ENCODE measurements around the gene CHRDL2. TPM values are rescaled to one million over a fixed set of nuclear protein-coding genes. Genes with fewer than 3 reads are reported as not detected.

CHRDL2 gene
- polyA plus RNA-seq, 1 of the 3 experiments (the other 2 are of a cell fraction): not detected

DNA sequence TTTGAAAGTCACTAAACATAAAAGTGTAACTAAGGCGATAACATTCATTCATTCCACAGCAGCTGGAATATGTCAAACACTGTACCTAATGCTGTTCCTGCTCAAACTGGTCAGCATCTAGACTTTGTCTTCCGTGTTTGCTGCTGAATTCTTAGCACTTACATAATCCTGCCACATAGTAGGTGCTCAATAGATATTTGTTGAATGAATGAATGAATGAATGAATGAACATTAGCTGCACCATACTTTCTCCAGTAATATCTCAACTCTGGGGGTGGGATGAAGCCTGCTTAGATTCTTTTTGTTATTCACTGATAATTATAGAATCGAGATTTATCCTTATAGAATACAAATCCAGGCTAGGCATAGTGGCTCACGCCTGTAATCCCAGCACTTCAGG lies 10.8 kb upstream of the CHRDL2 start:
- Histone ChIP-seq H3K9ac (no peak overlapping the region), H3K4me3 (ENCODE audit: low read depth in 2 of 2, low read length in 1 of 2) (no peak overlapping the region), H2AFZ (ENCODE audit: low read depth) (no peak overlapping the region), H3K27ac (ENCODE audit: low read depth in 2 of 2, low read length in 1 of 2) (no peak overlapping the region), H4K20me1 (ENCODE audit: insufficient read depth) (no peaks in the 10 kb centered on the region), H3K4me2 (no peak overlapping the region), H3K36me3 (replicated peaks in 1 of 2; ENCODE audit: control insufficient read depth in 1 of 2, insufficient read depth in 2 of 2, low read length in 1 of 2) (no peaks in the 10 kb centered on the region), H3K9me3 (no peaks in the 10 kb centered on the region), H3K79me2 (ENCODE audit: insufficient read depth) (no peaks in the 10 kb centered on the region), H3K9me2 (no peaks in the 10 kb centered on the region), H3F3A (replicated peaks; ENCODE audit: insufficient read depth) (no peaks in the 10 kb centered on the region), H3K27me3 (ENCODE audit: insufficient read depth) (no peaks in the 10 kb centered on the region), H3K4me1 (ENCODE audit: control insufficient read depth in 1 of 2, insufficient read depth in 2 of 2, low read depth in 1 of 2, low read length in 1 of 2) (no peaks in the 10 kb centered on the region)
- DNase-seq: no peak
- TF ChIP-seq YY1 (IDR thresholded peaks at IDR 0.05; ENCODE audit: low read depth): no peak
- no peak for TF ChIP-seq MXI1 (IDR thresholded peaks at IDR 0.05; ENCODE audit: low read depth, low read length)
- TF ChIP-seq EP300 (IDR thresholded peaks at IDR 0.05; ENCODE audit: borderline replicate concordance in 1 of 2, low read depth in 1 of 2, low read length in 1 of 2): no peak
- no peak for TF ChIP-seq RFX5 (IDR thresholded peaks at IDR 0.05; ENCODE audit: low read length)
- no peak for TF ChIP-seq GATA2 (CRISPR knock-in tag; IDR thresholded peaks at IDR 0.05)
- TF ChIP-seq JUND (IDR thresholded peaks at IDR 0.05): no peak
- CTCF ChIA-PET: no interaction called here
- 76% methylated on average over 4 of the region's 4 CpGs for WGBS (ENCODE audit: low lambda C conversion rate)
- POLR2A ChIA-PET: no interaction called here

GRCh38 chr11:74739546-74740270 lies 8.5 kb upstream of the CHRDL2 start:
- Histone ChIP-seq H3F3A (replicated peaks; ENCODE audit: insufficient read depth) (no peaks in the 10 kb centered on the region), H3K4me1 (ENCODE audit: control insufficient read depth in 1 of 2, insufficient read depth in 2 of 2, low read depth in 1 of 2, low read length in 1 of 2) (no peaks in the 10 kb centered on the region), H3K36me3 (replicated peaks in 1 of 2; ENCODE audit: control insufficient read depth in 1 of 2, insufficient read depth in 2 of 2, low read length in 1 of 2) (no peaks in the 10 kb centered on the region), H3K27me3 (ENCODE audit: insufficient read depth) (no peaks in the 10 kb centered on the region), H3K9ac (no peak overlapping the region), H3K4me3 (ENCODE audit: low read depth in 2 of 2, low read length in 1 of 2) (no peak overlapping the region), H3K9me2 (no peaks in the 10 kb centered on the region), H4K20me1 (ENCODE audit: insufficient read depth) (no peaks in the 10 kb centered on the region), H2AFZ (ENCODE audit: low read depth) (no peak overlapping the region), H3K27ac (ENCODE audit: low read depth in 2 of 2, low read length in 1 of 2) (no peak overlapping the region), H3K4me2 (no peak overlapping the region), H3K9me3 (no peaks in the 10 kb centered on the region), H3K79me2 (ENCODE audit: insufficient read depth) (no peaks in the 10 kb centered on the region)
- peak; percentile 74 for DNase-seq
- POLR2A ChIA-PET: no interaction called here
- TF ChIP-seq CTCF (IDR thresholded peaks at IDR 0.05): peak; percentile 61
- no peak for TF ChIP-seq SIN3A (IDR thresholded peaks at IDR 0.05; ENCODE audit: borderline replicate concordance, low read depth, low read length)
- TF ChIP-seq RAD21 (IDR thresholded peaks at IDR 0.05; ENCODE audit: low read length): peak; percentile 57
- TF ChIP-seq, protein P1, sequence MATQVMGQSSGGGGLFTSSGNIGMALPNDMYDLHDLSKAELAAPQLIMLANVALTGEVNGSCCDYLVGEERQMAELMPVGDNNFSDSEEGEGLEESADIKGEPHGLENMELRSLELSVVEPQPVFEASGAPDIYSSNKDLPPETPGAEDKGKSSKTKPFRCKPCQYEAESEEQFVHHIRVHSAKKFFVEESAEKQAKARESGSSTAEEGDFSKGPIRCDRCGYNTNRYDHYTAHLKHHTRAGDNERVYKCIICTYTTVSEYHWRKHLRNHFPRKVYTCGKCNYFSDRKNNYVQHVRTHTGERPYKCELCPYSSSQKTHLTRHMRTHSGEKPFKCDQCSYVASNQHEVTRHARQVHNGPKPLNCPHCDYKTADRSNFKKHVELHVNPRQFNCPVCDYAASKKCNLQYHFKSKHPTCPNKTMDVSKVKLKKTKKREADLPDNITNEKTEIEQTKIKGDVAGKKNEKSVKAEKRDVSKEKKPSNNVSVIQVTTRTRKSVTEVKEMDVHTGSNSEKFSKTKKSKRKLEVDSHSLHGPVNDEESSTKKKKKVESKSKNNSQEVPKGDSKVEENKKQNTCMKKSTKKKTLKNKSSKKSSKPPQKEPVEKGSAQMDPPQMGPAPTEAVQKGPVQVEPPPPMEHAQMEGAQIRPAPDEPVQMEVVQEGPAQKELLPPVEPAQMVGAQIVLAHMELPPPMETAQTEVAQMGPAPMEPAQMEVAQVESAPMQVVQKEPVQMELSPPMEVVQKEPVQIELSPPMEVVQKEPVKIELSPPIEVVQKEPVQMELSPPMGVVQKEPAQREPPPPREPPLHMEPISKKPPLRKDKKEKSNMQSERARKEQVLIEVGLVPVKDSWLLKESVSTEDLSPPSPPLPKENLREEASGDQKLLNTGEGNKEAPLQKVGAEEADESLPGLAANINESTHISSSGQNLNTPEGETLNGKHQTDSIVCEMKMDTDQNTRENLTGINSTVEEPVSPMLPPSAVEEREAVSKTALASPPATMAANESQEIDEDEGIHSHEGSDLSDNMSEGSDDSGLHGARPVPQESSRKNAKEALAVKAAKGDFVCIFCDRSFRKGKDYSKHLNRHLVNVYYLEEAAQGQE (IDR thresholded peaks at IDR 0.05; ENCODE audit: low read depth, low read length): no peak
- TF ChIP-seq SMC3 (IDR thresholded peaks at IDR 0.05; ENCODE audit: low read depth, low read length): peak; percentile 34; the same call in 1 of the 2 replicates
- no peak for TF ChIP-seq POLR2AphosphoS5 (IDR thresholded peaks at IDR 0.05; ENCODE audit: low read depth, low read length)
- TF ChIP-seq, protein P2, sequence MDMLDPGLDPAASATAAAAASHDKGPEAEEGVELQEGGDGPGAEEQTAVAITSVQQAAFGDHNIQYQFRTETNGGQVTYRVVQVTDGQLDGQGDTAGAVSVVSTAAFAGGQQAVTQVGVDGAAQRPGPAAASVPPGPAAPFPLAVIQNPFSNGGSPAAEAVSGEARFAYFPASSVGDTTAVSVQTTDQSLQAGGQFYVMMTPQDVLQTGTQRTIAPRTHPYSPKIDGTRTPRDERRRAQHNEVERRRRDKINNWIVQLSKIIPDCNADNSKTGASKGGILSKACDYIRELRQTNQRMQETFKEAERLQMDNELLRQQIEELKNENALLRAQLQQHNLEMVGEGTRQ (IDR thresholded peaks at IDR 0.05; ENCODE audit: borderline replicate concordance, low read depth, low read length): no peak
- WGBS (ENCODE audit: low lambda C conversion rate): 46% methylated on average over 8 of the region's 8 CpGs
- CTCF ChIA-PET: interaction anchor here (0.7 to 4.0 kb wide), 13 partner anchors 8 to 141 kb away, joined by 3 to 27 read pairs (median 3); partner anchors contain the start of gene CHRDL2
